Activated T-cell treated with anti-CD3 and anti-CD28 coated beads for 1 hour (primary cell): Measurements from ENCODE around the gene LEPROT.
"Not testable (repeated sequence)": the region's sequence is repeated elsewhere in the genome, so short reads cannot be mapped to it uniquely, and the experiment has no call there.

Source experiments
- DNase-seq: peaks from one replicate; pipeline ENCODE4 v3.0.0-alpha.2; 2020; ENCODE audit warnings: low read depth

The LEPROT gene, protein sequence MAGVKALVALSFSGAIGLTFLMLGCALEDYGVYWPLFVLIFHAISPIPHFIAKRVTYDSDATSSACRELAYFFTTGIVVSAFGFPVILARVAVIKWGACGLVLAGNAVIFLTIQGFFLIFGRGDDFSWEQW

GRCh38 chr1:65420590-65421350 is at the start of gene LEPROT, which contains the start of gene LEPR:
Gene LEPROT (plus strand): TSS chr1:65420668. CDS start chr1:65420725, 57 bp downstream.
Gene LEPR (plus strand): TSS chr1:65420668. CDS start chr1:65565566, 144,898 bp downstream.
- no peak for DNase-seq

DNA sequence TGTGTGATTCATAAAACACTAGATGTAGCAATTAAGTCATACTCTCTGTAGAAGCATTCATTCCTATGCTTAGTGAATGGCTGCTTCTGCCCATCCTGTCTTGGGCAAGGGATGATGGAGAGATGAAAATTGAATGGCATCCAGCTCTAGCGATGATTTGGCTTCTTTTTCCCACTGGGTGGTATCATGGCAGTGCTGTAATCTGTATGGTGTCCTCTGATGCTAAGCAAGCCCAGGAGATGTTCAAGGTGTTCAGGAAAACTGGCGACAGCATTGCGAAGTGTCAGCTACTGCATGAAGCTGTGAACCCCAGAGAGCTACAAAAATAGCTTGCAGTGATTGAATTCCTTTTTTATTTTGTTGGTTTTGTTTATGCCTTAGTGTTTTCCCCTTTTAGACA is 48.9 kb upstream of the LEPROT start:
- no peak for DNase-seq

DNA sequence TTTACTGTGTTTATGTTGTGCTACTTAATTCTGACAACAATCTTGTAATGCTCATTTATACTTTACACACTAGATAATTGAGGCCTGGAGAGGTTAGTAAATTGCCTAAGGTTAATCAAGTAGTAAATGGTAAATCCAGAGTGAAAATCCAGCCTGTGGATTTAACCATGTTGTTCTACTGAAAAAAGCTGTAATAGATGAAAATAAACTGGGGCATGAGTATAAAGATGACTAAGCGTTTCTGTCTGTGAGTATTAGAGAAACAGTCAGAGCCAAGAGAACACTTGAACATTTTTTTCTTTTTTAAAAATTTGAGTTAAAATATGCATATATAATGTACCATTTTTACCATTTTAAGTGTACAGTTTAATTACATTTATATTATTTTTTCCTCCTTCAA is 47.9 kb upstream of the LEPROT start:
- no peak for DNase-seq

DNA sequence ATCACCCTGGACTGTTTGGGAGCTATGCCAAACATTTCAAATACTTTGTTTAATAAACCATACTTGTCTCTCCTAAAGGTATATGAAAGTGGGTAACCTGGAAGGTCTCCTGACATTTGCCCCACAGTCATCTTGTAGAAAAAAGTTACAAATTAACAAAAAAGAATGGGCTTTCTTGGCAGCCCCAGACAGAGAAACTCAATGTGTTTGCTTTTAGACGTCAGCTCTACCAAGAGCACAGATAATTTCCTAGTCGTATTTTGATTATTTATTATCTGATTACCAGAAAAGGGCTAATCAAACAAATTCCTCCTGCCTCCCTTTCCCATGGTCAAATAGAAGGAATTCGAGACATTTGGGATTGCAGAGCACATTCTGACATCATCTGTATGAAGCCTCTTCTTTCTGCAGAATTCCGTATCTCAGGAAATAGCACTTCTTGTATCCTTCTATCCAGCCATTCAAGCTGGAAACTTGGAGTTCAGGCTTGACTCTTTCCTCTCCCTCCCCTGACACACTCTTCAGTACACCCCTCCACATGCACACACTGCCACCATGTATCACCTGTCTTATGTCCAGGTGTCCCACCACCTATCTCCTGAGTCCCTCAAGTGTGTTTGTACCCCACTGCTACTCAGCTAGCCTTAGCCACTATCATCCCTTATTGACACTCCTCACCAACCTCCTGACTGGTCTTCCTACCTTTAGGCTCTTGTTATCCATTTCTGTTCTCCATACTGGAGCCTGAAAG is 42.8 kb upstream of the LEPROT start:
- no peak for DNase-seq

GRCh38 chr1:65378247-65378946 is 42.1 kb upstream of the LEPROT start:
- DNase-seq, result no peak

- DNase-seq, result not testable (repeated sequence)
These were observed 36.0 kb upstream of the LEPROT start for GRCh38 chr1:65384426-65384825.

DNA sequence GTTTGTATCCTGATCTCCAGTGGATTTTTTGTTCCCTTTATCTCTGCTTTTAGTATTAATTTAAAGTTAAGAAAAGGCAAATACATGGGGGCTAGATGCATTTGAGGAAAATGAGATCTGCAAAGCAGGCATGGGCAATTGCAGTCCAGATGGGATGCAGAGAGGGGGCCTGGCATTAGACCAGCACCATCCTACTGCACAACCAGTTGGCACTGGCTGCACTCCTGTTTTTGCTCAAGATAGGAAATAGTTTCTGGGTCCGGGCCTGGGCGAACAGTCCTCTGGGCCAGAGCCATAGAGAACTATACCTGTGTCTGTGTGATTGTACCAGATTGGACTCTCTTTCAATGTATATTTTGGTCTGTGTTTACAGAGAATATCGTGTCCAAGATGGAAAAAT is 34.0 kb upstream of the LEPROT start:
- DNase-seq, result no peak

GRCh38 chr1:65387821-65388220 is 32.6 kb upstream of the LEPROT start:
- DNase-seq, result no peak

- DNase-seq, result no peak
These were observed 31.4 kb upstream of the LEPROT start for GRCh38 chr1:65388908-65389695.

DNA sequence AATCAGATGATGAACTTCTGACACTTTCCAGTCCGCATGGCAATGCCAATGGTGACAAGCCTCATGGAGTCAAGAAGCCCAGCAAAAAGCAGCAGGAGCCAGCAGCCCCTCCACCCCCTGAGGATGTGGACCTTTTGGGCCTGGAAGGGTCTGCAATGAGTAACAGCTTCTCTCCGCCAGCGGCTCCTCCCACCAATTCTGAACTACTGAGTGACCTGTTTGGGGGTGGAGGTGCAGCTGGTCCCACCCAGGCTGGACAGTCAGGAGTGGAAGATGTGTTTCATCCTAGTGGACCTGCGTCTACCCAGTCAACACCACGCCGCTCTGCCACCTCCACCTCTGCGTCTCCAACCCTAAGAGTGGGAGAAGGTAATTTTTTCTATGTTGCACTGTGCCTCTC is 28.0 kb upstream of the LEPROT start:
- DNase-seq, result no peak

- DNase-seq, result no peak
These were observed 27.1 kb upstream of the LEPROT start for GRCh38 chr1:65393347-65393746.

- DNase-seq, result no peak
These were observed 26.5 kb upstream of the LEPROT start for GRCh38 chr1:65393928-65394327.

- no peak for DNase-seq
These were observed 24.4 kb upstream of the LEPROT start for GRCh38 chr1:65395887-65396612.

DNA sequence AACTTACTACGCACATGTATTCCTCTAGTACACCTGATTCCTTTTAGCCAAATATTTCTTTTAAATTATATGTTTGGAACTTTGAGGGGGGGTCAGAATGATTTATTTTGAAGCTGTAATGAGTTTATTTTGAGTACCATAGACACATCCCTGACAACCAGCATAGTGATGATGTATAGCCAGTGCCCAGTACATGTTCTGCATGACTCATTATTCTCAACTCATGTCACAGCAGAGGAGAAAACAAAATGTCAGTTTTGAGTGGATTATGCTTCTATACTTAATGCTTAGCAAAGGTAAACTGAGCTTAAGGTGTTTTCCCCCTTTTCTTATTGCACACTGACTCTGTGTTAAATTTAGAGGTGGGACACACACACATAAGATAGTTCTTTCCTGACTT is 22.4 kb upstream of the LEPROT start:
- DNase-seq, result no peak

- no peak for DNase-seq
These were observed 21.5 kb upstream of the LEPROT start for GRCh38 chr1:65399003-65399402.

GRCh38 chr1:65401612-65402011 is 18.9 kb upstream of the LEPROT start:
- no peak for DNase-seq

GRCh38 chr1:65404941-65405340 is 15.5 kb upstream of the LEPROT start:
- DNase-seq, result no peak

- DNase-seq, result no peak
These were observed 12.6 kb upstream of the LEPROT start for GRCh38 chr1:65407877-65408276.

- no peak for DNase-seq
These were observed 11.2 kb upstream of the LEPROT start for GRCh38 chr1:65409314-65409713.

DNA sequence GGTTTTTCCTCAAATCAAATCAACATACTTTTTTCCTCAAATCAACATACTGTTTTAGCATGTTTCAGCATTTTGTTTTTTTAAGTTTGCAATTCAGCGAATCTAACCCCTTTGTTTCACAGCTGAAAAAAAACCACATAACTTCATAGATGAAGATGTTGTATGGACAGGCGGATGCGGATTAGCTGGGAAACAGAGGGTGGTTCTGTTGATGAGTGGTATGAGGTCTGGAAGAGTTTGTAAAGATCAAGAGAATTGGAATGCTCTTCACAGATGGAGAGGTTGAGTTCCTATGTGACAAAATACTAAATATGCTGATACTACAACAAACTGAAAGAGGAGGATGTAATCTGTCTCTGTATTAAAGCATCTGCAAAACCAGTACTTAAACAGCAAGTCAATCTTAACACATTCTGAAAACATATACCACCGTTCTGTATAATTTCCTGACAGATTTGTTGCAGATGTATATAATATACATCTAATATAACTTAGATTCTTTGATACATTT is 10.6 kb upstream of the LEPROT start:
- no peak for DNase-seq
